Neuronal stem cell (in vitro differentiated cells): ENCODE data around the gene KDM1A.
"Not testable (repeated sequence)": the region's sequence is repeated elsewhere in the genome, so short reads cannot be mapped to it uniquely, and the experiment has no call there.

Experiments
- DNase-seq: peaks from one replicate; pipeline ENCODE4 v3.0.0-alpha.2; 2013; ENCODE audit warnings: low spot score
- H2AFZ ChIP-seq: one replicate; pipeline ENCODE4 v1.6.1; 2013; ENCODE audit warnings: mild to moderate bottlenecking, low read length, inconsistent platforms
- H2AK5ac ChIP-seq: 2 replicates; pipeline ENCODE4 v1.6.1; 2013; ENCODE audit warnings: low read depth, mild to moderate bottlenecking, inconsistent platforms, low read length, moderate library complexity, mixed read lengths
- H2BK120ac ChIP-seq: 2 replicates; pipeline ENCODE4 v1.6.1; 2013; ENCODE audit warnings: low read depth, mild to moderate bottlenecking, inconsistent platforms, low read length, moderate library complexity, mixed read lengths
- H2BK12ac ChIP-seq: one replicate; pipeline ENCODE4 v1.6.1; 2013; ENCODE audit warnings: low read length, inconsistent platforms
- H2BK15ac ChIP-seq: 2 replicates; pipeline ENCODE4 v1.6.1; 2013; ENCODE audit warnings: mild to moderate bottlenecking, low read length, inconsistent platforms, mixed read lengths
- H2BK5ac ChIP-seq: one replicate; pipeline ENCODE4 v1.6.1; 2013; ENCODE audit warnings: inconsistent platforms, mild to moderate bottlenecking, low read length, moderate library complexity
- H3K14ac ChIP-seq: one replicate; pipeline ENCODE4 v1.6.1; 2013; ENCODE audit warnings: low read length, inconsistent platforms
- H3K18ac ChIP-seq: 2 replicates; pipeline ENCODE4 v1.6.1; 2013; ENCODE audit warnings: low read length, inconsistent platforms
- H3K23ac ChIP-seq: 2 replicates; pipeline ENCODE4 v1.6.1; 2013; ENCODE audit warnings: low read depth, mild to moderate bottlenecking, mixed read lengths, low read length, inconsistent platforms; ENCODE audit not compliant: poor library complexity
- H3K27ac ChIP-seq: replicated peaks from 3 replicates; pipeline ENCODE4 v1.5.1; 2013; ENCODE audit warnings: low read length, inconsistent platforms
- H3K27me3 ChIP-seq, 3 experiments: 2 replicates each; pipeline ENCODE4 v1.6.1; 2013; ENCODE audit warnings: low read length in 3 of 3, mild to moderate bottlenecking in 2 of 3, inconsistent platforms in 1 of 3, low read depth in 1 of 3, mixed read lengths in 1 of 3, moderate library complexity in 1 of 3; ENCODE audit not compliant: control insufficient read depth in 3 of 3, insufficient read depth in 3 of 3
- H3K36me3 ChIP-seq, 2 donors: replicated peaks in 1 of 2; 2 replicates each; pipeline ENCODE4 v1.6.1; 2013; ENCODE audit warnings: low read length in 2 of 2; ENCODE audit not compliant: control insufficient read depth in 2 of 2, insufficient read depth in 2 of 2
- H3K4ac ChIP-seq: 2 replicates; pipeline ENCODE4 v1.6.1; 2013; ENCODE audit warnings: inconsistent platforms, mild to moderate bottlenecking, low read length, moderate library complexity
- H3K4me1 ChIP-seq, 2 donors: 1 replicate in 1 of 2; 2 replicates in 1 of 2; pipeline ENCODE4 v1.6.1; 2013; ENCODE audit warnings: low read length in 2 of 2, low read depth in 1 of 2; ENCODE audit not compliant: control insufficient read depth in 2 of 2, insufficient read depth in 1 of 2
- H3K4me2 ChIP-seq: one replicate; pipeline ENCODE4 v1.6.1; 2013; ENCODE audit warnings: mild to moderate bottlenecking, low read length, inconsistent platforms; ENCODE audit not compliant: insufficient read depth, poor library complexity, severe bottlenecking
- H3K4me3 ChIP-seq, 2 donors: 2 replicates each; pipeline ENCODE4 v1.5.1; 2013; ENCODE audit warnings: low read length in 2 of 2, mild to moderate bottlenecking in 2 of 2, inconsistent platforms in 1 of 2, moderate library complexity in 1 of 2
- H3K79me1 ChIP-seq: one replicate; pipeline ENCODE4 v1.6.1; 2013; ENCODE audit warnings: low read depth, mild to moderate bottlenecking, inconsistent platforms, low read length, moderate library complexity
- H3K9ac ChIP-seq: one replicate; pipeline ENCODE4 v1.6.1; 2013; ENCODE audit warnings: mild to moderate bottlenecking, low read depth, low read length, inconsistent platforms; ENCODE audit not compliant: poor library complexity
- H3K9me3 ChIP-seq, 2 donors: replicated peaks in 1 of 2; 2 replicates each; pipeline versions ENCODE3 to v1.6.1; 2013; ENCODE audit warnings: low read length in 2 of 2, mild to moderate bottlenecking in 2 of 2, inconsistent platforms in 1 of 2, low read depth in 1 of 2, mixed read lengths in 1 of 2, moderate library complexity in 1 of 2; ENCODE audit not compliant: control insufficient read depth in 2 of 2, insufficient read depth in 1 of 2
- H4K8ac ChIP-seq: one replicate; pipeline ENCODE4 v1.6.1; 2013; ENCODE audit warnings: low read depth, mild to moderate bottlenecking, inconsistent platforms, low read length, moderate library complexity
- H4K91ac ChIP-seq: one replicate; pipeline ENCODE4 v1.6.1; 2013; ENCODE audit warnings: low read length, low read depth, mild to moderate bottlenecking, inconsistent platforms; ENCODE audit not compliant: poor library complexity
- WGBS, 2 donors: extraction: QIAGEN DNeasy Blood & Tissue Kit; methylation state at CpG; one replicate each; pipeline ENCODE4 v1.1.7; 2013; ENCODE audit warnings: missing lambda C conversion rate in 2 of 2, mixed read lengths in 1 of 2; ENCODE audit not compliant: insufficient read length in 2 of 2, insufficient replicate concordance in 1 of 2; ENCODE audit errors: extremely low coverage in 2 of 2; 5-methylcytosine and 5-hydroxymethylcytosine counted together

KDM1A gene

DNA sequence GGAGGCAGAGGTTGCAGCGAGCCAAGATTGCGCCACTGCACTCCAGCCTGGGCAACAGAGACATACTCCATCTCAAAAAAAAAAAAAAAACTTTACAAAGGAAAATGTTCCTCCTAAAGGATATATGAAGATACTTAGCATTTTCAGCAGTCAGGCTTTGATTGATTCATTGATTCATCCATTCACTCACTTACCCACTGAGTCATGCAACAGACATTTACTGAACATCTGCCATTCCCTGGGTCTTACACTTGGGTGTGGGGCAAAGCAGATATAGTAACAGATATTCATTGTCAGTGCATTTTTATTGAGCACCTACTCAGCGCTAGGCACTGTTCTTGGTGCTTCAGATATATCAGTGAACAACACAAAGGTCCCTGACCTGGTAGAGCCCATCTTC is 41.0 kb upstream of the KDM1A start:
- no peak overlapping the region for H3K18ac ChIP-seq
- H3K4me1 ChIP-seq = peaks cover 0 to 4% of the 10 kb centered on the region in 2 donors
- H2BK120ac ChIP-seq = no peak overlapping the region
- H4K8ac ChIP-seq = no peak overlapping the region
- H2BK15ac ChIP-seq = no peak overlapping the region
- H3K4ac ChIP-seq = no peak overlapping the region
- H4K91ac ChIP-seq = no peak overlapping the region
- H3K36me3 ChIP-seq = no peaks in the 10 kb centered on the region
- no peak overlapping the region for H2AK5ac ChIP-seq
- DNase-seq = no peak
- H3K23ac ChIP-seq = no peak overlapping the region
- no peak overlapping the region for H3K4me3 ChIP-seq
- no peak overlapping the region for H3K4me2 ChIP-seq
- H2AFZ ChIP-seq = no peak overlapping the region
- no peaks in the 10 kb centered on the region for H3K9me3 ChIP-seq
- no peaks in the 10 kb centered on the region for H3K79me1 ChIP-seq
- H3K27ac ChIP-seq = no peak overlapping the region
- WGBS, 2 donors = no CpG with 5 or more reads among the region's 3 CpGs
- H3K27me3 ChIP-seq = peaks cover 0 to 13% (median 0%) of the 10 kb centered on the region in 3 experiments
- H2BK5ac ChIP-seq = no peak overlapping the region
- H2BK12ac ChIP-seq = no peak overlapping the region
- no peak overlapping the region for H3K14ac ChIP-seq
- H3K9ac ChIP-seq = no peak overlapping the region

DNA sequence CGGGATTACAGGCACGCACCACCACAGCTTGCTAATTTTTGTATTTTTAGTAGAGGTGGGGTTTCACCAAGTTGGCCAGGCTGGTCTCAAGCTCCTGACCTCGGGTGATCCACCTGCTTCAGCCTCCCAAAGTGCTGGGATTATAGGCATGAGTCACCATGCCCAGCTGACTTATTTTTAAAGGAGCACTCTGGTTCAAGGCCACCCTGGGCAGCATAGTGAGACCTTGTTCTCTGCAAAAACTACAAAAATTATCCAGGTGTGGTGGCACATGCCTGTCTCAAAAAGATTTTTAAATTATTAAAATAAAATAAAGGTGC is 38.8 kb upstream of the KDM1A start:
- not testable (repeated sequence) for H3K36me3 ChIP-seq, H4K91ac ChIP-seq, H3K4me1 ChIP-seq, H3K14ac ChIP-seq, H3K4me3 ChIP-seq, H3K9me3 ChIP-seq, H3K4me2 ChIP-seq, H4K8ac ChIP-seq, H2BK5ac ChIP-seq, H3K4ac ChIP-seq, H3K79me1 ChIP-seq, H3K27me3 ChIP-seq, DNase-seq, H3K27ac ChIP-seq, H2AK5ac ChIP-seq, H3K23ac ChIP-seq, H2BK12ac ChIP-seq, H2BK15ac ChIP-seq, H2AFZ ChIP-seq, H3K18ac ChIP-seq, H3K9ac ChIP-seq, H2BK120ac ChIP-seq
- no CpG with 5 or more reads among the region's 3 CpGs for WGBS, 2 donors

DNA sequence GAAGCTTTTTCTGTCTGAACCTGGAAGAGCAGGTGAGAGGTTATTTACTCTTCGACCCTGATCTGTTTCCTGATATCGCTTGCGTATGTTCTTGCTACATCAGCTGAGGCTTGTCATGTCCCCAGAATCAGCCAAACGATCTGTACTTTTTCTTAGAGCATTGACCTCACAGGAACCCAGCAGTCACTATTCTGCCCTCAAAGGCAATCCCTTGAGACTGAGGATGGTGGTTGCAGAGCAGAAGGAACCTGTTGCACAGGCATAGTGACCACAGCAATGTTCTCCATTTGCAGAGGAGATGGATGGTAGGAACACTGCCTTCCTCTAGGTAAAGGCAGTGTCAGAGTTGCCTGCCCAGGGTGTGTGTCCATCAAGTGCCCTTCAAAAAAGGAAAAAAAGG is 35.3 kb upstream of the KDM1A start:
- Histone ChIP-seq H3K4me1 (peaks cover 0 to 4% of the 10 kb centered on the region in 2 donors), H3K27ac (no peak overlapping the region), H3K4me2 (no peak overlapping the region), H3K9ac (no peak overlapping the region), H2BK12ac (no peak overlapping the region), H3K14ac (no peak overlapping the region), H3K4me3 (no peak overlapping the region), H2BK120ac (no peak overlapping the region), H2AK5ac (no peak overlapping the region), H2BK15ac (no peak overlapping the region), H3K36me3 (no peaks in the 10 kb centered on the region), H3K9me3 (no peaks in the 10 kb centered on the region), H3K4ac (no peak overlapping the region), H3K23ac (no peak overlapping the region), H4K8ac (no peak overlapping the region), H3K18ac (no peak overlapping the region), H3K27me3 (peaks cover 0 to 10% (median 0%) of the 10 kb centered on the region in 3 experiments), H2BK5ac (no peak overlapping the region), H4K91ac (no peak overlapping the region), H2AFZ (no peak overlapping the region), H3K79me1 (no peaks in the 10 kb centered on the region)
- no peak for DNase-seq
- WGBS, 2 donors = no CpG with 5 or more reads among the region's 4 CpGs

DNA sequence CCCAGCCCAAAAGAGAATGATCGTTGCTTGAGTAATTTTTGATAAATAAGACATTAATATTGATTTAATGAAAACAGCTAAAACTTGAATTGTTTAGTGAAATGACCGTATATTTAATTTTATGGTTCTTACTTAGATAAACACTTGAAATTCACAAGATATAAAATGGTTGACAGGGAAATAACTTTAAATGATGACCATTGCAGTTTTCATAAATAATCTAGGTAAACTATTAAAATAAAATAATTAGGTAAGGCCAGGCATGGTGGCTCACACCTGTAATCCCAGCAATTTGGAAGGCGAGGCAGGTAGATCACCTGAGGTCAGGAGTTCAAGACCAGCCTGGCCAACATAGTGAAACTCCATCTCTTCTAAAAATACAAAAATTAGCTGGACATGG is 26.9 kb upstream of the KDM1A start:
- not testable (repeated sequence) for H3K4me2 ChIP-seq, H2AFZ ChIP-seq, H3K4me3 ChIP-seq, H3K4ac ChIP-seq, H2BK120ac ChIP-seq, H4K8ac ChIP-seq, H3K27ac ChIP-seq, H2AK5ac ChIP-seq, H3K14ac ChIP-seq, H2BK12ac ChIP-seq, H3K18ac ChIP-seq, H4K91ac ChIP-seq, H3K23ac ChIP-seq, H3K36me3 ChIP-seq, DNase-seq, H3K4me1 ChIP-seq, H2BK15ac ChIP-seq, H2BK5ac ChIP-seq, H3K9ac ChIP-seq, H3K27me3 ChIP-seq, H3K79me1 ChIP-seq
- WGBS, 2 donors = no CpG with 5 or more reads among the region's 3 CpGs
- H3K9me3 ChIP-seq = peaks cover 2 to 23% of the 10 kb centered on the region in 2 donors
